ENCODE data around the gene ALOX5.

ALOX5 gene

GRCh38 chr10:45379891-45380540, 6.0 kb downstream of the ALOX5 start:
- no peaks in the 10 kb centered on the region for H3K36me3 ChIP-seq (ENCODE audit: control insufficient read depth, insufficient read depth, low read length)
- H3K4me1 ChIP-seq: no peaks in the 10 kb centered on the region
- no peak overlapping the region for H3K27ac ChIP-seq
- H3K9ac ChIP-seq: no peak overlapping the region
- no peaks in the 10 kb centered on the region for H3K79me2 ChIP-seq
- no peaks in the 10 kb centered on the region for H3K9me3 ChIP-seq (ENCODE audit: control insufficient read depth, low read length)
- H3K4me3 ChIP-seq (ENCODE audit: low read depth, low read length): no peak overlapping the region
- no peak overlapping the region for H2AFZ ChIP-seq
- no peak overlapping the region for H3K4me2 ChIP-seq (ENCODE audit: low read length)
- TF ChIP-seq, protein P1, sequence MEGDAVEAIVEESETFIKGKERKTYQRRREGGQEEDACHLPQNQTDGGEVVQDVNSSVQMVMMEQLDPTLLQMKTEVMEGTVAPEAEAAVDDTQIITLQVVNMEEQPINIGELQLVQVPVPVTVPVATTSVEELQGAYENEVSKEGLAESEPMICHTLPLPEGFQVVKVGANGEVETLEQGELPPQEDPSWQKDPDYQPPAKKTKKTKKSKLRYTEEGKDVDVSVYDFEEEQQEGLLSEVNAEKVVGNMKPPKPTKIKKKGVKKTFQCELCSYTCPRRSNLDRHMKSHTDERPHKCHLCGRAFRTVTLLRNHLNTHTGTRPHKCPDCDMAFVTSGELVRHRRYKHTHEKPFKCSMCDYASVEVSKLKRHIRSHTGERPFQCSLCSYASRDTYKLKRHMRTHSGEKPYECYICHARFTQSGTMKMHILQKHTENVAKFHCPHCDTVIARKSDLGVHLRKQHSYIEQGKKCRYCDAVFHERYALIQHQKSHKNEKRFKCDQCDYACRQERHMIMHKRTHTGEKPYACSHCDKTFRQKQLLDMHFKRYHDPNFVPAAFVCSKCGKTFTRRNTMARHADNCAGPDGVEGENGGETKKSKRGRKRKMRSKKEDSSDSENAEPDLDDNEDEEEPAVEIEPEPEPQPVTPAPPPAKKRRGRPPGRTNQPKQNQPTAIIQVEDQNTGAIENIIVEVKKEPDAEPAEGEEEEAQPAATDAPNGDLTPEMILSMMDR (IDR thresholded peaks at IDR 0.05): no peak
- H3K27me3 ChIP-seq (ENCODE audit: control insufficient read depth, insufficient read depth, low read length): peaks cover 4% of the 10 kb centered on the region

GRCh38 chr10:45380903-45381620, 7.0 kb downstream of the ALOX5 start:
- Histone ChIP-seq H3K9ac (no peak overlapping the region), H3K36me3 (ENCODE audit: control insufficient read depth, insufficient read depth, low read length) (no peaks in the 10 kb centered on the region), H3K27ac (no peak overlapping the region), H3K9me3 (ENCODE audit: control insufficient read depth, low read length) (no peaks in the 10 kb centered on the region), H3K79me2 (no peaks in the 10 kb centered on the region), H3K27me3 (ENCODE audit: control insufficient read depth, insufficient read depth, low read length) (peaks cover 4% of the 10 kb centered on the region), H3K4me3 (ENCODE audit: low read depth, low read length) (no peak overlapping the region), H3K4me1 (no peaks in the 10 kb centered on the region), H2AFZ (no peak overlapping the region), H3K4me2 (ENCODE audit: low read length) (no peak overlapping the region)
- TF ChIP-seq, protein P1 (IDR thresholded peaks at IDR 0.05): no peak

- Histone ChIP-seq H3K4me3 (ENCODE audit: low read depth, low read length) (no peak overlapping the region), H3K9ac (no peak overlapping the region), H2AFZ (no peak overlapping the region), H3K79me2 (no peaks in the 10 kb centered on the region), H3K4me1 (no peaks in the 10 kb centered on the region), H3K27me3 (ENCODE audit: control insufficient read depth, insufficient read depth, low read length) (no peaks in the 10 kb centered on the region), H3K4me2 (ENCODE audit: low read length) (no peak overlapping the region), H3K9me3 (ENCODE audit: control insufficient read depth, low read length) (no peaks in the 10 kb centered on the region), H3K36me3 (ENCODE audit: control insufficient read depth, insufficient read depth, low read length) (no peaks in the 10 kb centered on the region), H3K27ac (no peak overlapping the region)
- TF ChIP-seq, protein P1 (IDR thresholded peaks at IDR 0.05): no peak
These were observed 8.6 kb downstream of the ALOX5 start for GRCh38 chr10:45382591-45382990.

DNA sequence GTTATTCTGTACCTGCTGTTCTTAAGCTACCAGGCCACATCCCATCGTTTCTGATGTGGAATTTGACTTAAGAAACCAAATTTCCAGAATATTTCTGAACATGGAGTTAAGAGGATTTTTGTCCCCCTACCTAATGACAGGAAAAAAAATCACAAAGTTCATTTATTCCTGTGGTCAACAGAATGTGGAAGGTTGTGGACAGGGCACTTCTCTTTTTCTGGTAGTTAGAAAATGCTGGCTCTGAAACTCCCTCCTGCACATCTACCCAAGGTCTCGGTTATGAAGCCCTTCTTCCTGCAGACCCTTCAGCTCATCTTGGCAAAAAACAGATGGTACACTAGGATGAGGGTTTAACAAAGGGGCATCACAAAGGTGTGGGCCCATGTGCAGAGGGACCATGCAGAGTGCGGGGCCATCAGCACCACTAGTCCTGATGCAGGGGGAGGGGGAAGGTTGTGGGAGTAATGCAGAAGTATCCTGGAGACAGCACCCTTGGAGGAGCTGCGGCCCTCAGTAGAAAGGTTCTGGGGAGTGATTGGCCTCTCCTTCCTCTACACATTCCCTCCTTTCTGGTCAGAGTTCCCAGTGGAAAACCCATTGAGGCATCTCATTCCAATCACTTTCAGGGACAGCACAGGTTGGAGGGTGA, 9.8 kb downstream of the ALOX5 start:
- H3K4me2 ChIP-seq (ENCODE audit: low read length): no peak overlapping the region
- H3K9ac ChIP-seq: no peak overlapping the region
- no peaks in the 10 kb centered on the region for H3K79me2 ChIP-seq
- no peaks in the 10 kb centered on the region for H3K36me3 ChIP-seq (ENCODE audit: control insufficient read depth, insufficient read depth, low read length)
- H3K27ac ChIP-seq: no peak overlapping the region
- H3K9me3 ChIP-seq (ENCODE audit: control insufficient read depth, low read length): no peaks in the 10 kb centered on the region
- TF ChIP-seq, protein P1 (IDR thresholded peaks at IDR 0.05): no peak
- H3K4me3 ChIP-seq (ENCODE audit: low read depth, low read length): no peak overlapping the region
- H3K4me1 ChIP-seq: no peaks in the 10 kb centered on the region
- no peak overlapping the region for H2AFZ ChIP-seq
- H3K27me3 ChIP-seq (ENCODE audit: control insufficient read depth, insufficient read depth, low read length): no peaks in the 10 kb centered on the region
